SH-SY5Y (cell line): ENCODE measurements around the gene CFD.

Experiments
- GATA2 ChIP-seq: IDR thresholded peaks from 2 replicates; pipeline ENCODE4 v1.6.1; 2011; ENCODE audit warnings: mild to moderate bottlenecking, low read depth, low read length
- GATA3 ChIP-seq: IDR thresholded peaks from 2 replicates; pipeline ENCODE4 v1.6.1; 2011; ENCODE audit warnings: low read depth, mild to moderate bottlenecking, low read length, moderate library complexity

The CFD gene

DNA sequence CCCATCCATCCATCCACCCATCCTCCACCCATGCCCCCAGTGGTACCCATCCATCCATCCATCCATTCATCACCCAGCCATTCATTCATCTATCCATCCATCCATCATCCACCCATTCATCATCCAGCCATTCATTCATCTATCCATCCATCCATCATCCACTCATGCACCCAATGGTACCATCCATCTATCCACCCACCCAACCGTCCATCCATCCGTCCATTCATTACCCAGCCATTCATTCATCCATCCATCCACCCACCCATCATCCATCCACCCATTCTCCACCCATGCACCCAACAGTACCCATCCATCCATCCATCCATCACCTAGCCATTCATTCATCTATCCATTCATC, 43.0 kb upstream of the CFD start:
- TF ChIP-seq GATA2 (no peak), GATA3 (no peak)

DNA sequence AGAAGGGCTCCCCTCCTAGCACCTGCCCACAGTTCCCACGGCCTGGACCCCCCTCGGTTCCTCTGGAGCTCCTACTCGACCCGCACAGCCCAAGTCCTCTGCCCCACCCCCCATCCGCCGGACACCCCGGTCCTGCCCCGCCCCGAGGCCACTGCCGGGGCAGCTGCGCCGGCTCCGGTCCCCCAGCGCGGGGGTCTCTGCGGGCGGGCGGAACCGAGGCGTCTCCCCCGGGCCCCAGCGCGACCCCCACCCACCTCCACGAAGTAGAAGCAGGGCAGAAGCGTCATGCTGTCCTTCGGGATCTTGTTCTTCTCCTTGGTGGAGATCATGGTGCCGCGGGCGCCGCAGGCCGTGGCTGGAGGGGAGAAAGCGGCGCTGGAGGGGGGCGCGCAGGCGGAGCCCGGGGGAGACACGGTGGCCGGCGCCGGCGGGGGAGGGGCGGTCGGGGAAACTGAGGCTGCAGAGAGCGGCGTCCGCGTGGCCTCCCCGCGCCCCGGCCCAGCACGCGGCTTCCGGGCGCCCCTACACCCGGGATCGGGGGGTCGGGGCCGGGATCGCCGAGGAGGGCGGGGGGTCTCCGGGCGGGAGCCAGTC, 38.1 kb upstream of the CFD start:
- TF ChIP-seq GATA2 (no peak), GATA3 (no peak)

GRCh38 chr19:821825-822503, 37.5 kb upstream of the CFD start, which contains the start of gene PLPPR3:
PLPPR3 (minus strand) TSS chr19:821955; CDS start chr19:821559, 396 bp downstream.
- TF ChIP-seq GATA3 = no peak
- no peak for TF ChIP-seq GATA2

DNA sequence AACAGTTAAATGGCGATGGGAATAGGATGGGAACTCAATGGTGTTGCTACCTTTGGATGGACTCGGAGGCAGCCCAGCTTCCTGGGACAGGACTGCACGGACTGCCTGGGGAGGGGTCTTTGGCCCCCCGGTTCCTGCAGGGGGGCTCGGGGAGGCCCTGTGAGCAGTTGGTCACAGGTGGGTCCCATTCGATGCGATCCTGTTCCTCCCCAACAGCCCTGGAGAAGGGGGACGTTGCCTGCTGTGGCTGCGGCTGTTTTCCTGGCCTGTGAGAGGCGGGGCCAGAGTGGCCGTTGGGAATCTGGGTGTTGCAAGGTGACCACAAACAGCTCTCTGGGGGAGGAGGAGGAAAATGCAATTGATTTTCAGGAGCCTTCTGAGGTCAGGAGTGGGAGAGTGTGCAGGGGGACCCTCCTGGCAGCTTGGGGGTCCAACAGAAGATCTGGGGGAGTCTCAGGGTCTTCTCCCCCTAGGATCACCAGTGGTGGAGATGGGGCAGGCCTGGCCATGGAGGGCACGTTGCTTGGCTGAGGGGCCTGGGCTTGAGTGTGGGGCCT, 35.8 kb upstream of the CFD start:
- TF ChIP-seq GATA3 (no peak), GATA2 (no peak)

GRCh38 chr19:824885-825284, 34.6 kb upstream of the CFD start:
- no peak for TF ChIP-seq GATA2
- TF ChIP-seq GATA3 = no peak

- TF ChIP-seq GATA3 = no peak
- TF ChIP-seq GATA2 = no peak
Observed at GRCh38 chr19:825897-826644, 33.4 kb upstream of the CFD start.

- TF ChIP-seq GATA2 (no peak), GATA3 (no peak)
Observed at GRCh38 chr19:827314-827709, 32.2 kb upstream of the CFD start.

DNA sequence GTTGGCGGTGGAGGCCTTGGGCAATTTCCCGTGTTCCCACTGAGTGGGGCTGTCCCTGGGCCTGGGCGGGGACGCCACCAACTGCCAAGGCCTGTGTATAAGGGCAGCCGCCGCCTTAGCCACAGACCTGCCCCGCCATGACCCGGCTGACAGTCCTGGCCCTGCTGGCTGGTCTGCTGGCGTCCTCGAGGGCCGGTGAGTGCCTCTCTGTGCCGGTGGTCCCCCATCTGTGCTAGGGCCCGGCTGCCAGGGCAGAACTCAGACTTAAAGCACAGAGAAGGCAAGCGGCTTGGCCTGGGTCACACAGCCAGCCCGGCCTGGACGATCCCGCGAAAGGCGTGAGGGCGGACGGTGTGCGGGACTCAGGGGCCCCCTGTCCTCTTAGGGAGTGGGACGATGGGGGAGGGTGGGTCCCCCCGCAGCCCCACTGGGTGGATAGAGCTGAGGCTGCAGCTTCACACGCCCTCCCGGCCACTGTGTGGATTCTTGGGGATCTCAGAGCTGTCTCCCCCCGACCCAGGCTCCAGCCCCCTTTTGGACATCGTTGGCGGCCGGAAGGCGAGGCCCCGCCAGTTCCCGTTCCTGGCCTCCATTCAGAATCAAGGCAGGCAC, 31.6 kb upstream of the CFD start, which contains the start of gene AZU1:
AZU1 (plus strand) TSS at position 128 of the 612 bp plus-strand sequence; CDS start at position 138, 10 bp downstream.
- TF ChIP-seq GATA3 (no peak), GATA2 (no peak)

GRCh38 chr19:829129-829758, 30.2 kb upstream of the CFD start:
- no peak for TF ChIP-seq GATA2
- TF ChIP-seq GATA3 = no peak

- no peak for TF ChIP-seq GATA3
- no peak for TF ChIP-seq GATA2
Observed at GRCh38 chr19:831407-832369, 27.8 kb upstream of the CFD start.

DNA sequence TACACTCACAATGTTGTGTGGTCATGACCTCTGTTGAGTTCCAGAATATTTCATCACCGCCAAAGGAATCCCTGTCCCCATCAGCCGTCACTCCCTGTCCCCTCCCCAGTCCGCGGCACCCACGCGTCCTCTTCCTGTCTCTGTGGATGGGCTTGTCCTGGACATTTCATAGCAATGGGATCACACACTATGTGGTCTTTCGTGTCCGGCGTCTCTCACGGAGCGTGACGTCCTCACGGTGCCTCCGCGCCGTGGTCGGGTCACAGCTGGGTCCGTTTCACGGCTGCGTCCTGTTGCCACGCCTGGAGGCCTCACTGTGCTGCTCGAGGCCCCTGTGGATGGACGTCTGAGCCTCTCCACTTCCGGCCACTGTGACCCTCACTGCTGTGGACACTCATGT, 25.2 kb upstream of the CFD start:
- no peak for TF ChIP-seq GATA2
- no peak for TF ChIP-seq GATA3

DNA sequence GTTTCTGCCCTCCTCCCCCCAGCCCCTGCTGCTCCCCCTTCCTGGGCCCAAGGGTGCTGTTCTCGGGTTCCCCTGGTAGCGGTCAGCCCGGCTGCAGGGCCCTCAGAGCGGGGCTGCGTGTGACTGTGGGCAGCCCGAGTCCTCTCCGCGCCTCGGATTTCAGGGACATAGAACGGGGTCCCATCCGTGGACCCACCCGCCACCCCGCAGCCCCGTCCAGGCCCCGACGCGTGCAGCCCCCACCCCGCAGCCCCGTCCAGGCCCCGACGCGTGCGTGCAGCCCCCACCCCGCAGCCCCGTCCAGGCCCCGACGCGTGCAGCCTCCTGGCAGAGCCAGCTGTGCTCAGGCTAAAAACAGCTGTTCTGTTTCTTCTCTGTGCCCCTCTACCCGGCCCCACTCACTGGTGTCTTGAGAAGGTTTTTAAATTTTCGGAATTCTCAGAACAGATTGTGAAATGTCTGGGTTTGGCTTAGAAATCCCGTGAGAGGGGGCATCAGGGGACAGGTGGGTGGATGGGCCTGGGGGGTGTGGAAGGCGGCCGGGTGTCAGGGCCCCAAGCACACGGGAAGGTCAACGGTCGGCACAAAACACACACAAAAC, 24.2 kb upstream of the CFD start:
- no peak for TF ChIP-seq GATA3
- TF ChIP-seq GATA2 = no peak
